Loucy (cell line): ENCODE data around the gene TP53I11.
A peak's percentile ranks its signal among the peaks of the same experiment; 100 is the strongest.

Source experiments
- H2AFZ ChIP-seq: fragments of 200-600 bp; sonication (generic); 2 replicates; pipeline ENCODE4 v1.6.0; 2016; ENCODE audit warnings: antibody characterized with exemption, mild to moderate bottlenecking, low read length, moderate library complexity
- H3F3A ChIP-seq: fragments of 200-600 bp; 2 replicates; pipeline ENCODE4 v1.6.0; 2016; ENCODE audit warnings: antibody characterized with exemption, low read depth, mild to moderate bottlenecking
- H3K27me3 ChIP-seq: fragments of 200-600 bp; sonication (generic); 2 replicates; pipeline ENCODE4 v1.6.1; 2014; ENCODE audit warnings: low read length, mild to moderate bottlenecking; ENCODE audit not compliant: insufficient read depth, poor library complexity, severe bottlenecking
- H3K36me3 ChIP-seq: fragments of 200-600 bp; sonication (generic); 2 replicates; pipeline ENCODE4 v1.6.1; 2016; ENCODE audit warnings: low read length; ENCODE audit not compliant: insufficient read depth
- H3K4me1 ChIP-seq: fragments of 200-600 bp; sonication (generic); 2 replicates; pipeline ENCODE4 v1.5.1; 2014; ENCODE audit warnings: low read length, mild to moderate bottlenecking; ENCODE audit not compliant: insufficient read depth, poor library complexity, severe bottlenecking
- H3K4me2 ChIP-seq: fragments of 200-600 bp; sonication (generic); 2 replicates; pipeline ENCODE4 v1.6.0; 2014; ENCODE audit warnings: antibody characterized with exemption, low read length, low read depth, mild to moderate bottlenecking; ENCODE audit not compliant: poor library complexity, severe bottlenecking
- H3K4me3 ChIP-seq: fragments of 200-600 bp; sonication (generic); 2 replicates; pipeline ENCODE4 v1.5.1; 2014; ENCODE audit warnings: low read length, mild to moderate bottlenecking, mixed read lengths; ENCODE audit not compliant: poor library complexity, severe bottlenecking
- H3K79me2 ChIP-seq: fragments of 200-600 bp; sonication (generic); 2 replicates; pipeline ENCODE4 v1.6.1; 2014; ENCODE audit warnings: low read length; ENCODE audit not compliant: insufficient read depth
- H3K9ac ChIP-seq: fragments of 200-600 bp; sonication (generic); 2 replicates; pipeline ENCODE4 v1.6.0; 2014; ENCODE audit warnings: mild to moderate bottlenecking, low read depth, low read length, moderate library complexity; ENCODE audit not compliant: poor library complexity, severe bottlenecking
- H3K9me2 ChIP-seq: fragments of 200-600 bp; sonication (generic); replicated peaks from 2 replicates; pipeline ENCODE4 v1.6.1; 2016; ENCODE audit warnings: low read depth, low read length, mixed read lengths
- H3K9me3 ChIP-seq: fragments of 200-600 bp; sonication (generic); 2 replicates; pipeline ENCODE4 v1.6.1; 2014; ENCODE audit warnings: mild to moderate bottlenecking, antibody characterized with exemption, low read length, low read depth; ENCODE audit not compliant: insufficient read depth
- H4K20me1 ChIP-seq: fragments of 200-600 bp; sonication (generic); 2 replicates; pipeline ENCODE4 v1.6.0; 2014; ENCODE audit warnings: antibody characterized with exemption, low read length, mild to moderate bottlenecking; ENCODE audit not compliant: insufficient read depth, poor library complexity, severe bottlenecking
- EZH2phosphoT487 ChIP-seq: fragments of 200-600 bp; IDR thresholded peaks from 2 replicates; pipeline ENCODE4 v1.6.1; 2018; ENCODE audit warnings: antibody characterized with exemption, mild to moderate bottlenecking, moderate library complexity, borderline replicate concordance
- TF ChIP-seq, protein P1 (sequence below): fragments of 200-600 bp; sonication (generic); conservative IDR thresholded peaks from 2 replicates; pipeline ENCODE4 v1.5.1; 2014; ENCODE audit warnings: mild to moderate bottlenecking, antibody characterized with exemption, low read length

The TP53I11 gene

DNA sequence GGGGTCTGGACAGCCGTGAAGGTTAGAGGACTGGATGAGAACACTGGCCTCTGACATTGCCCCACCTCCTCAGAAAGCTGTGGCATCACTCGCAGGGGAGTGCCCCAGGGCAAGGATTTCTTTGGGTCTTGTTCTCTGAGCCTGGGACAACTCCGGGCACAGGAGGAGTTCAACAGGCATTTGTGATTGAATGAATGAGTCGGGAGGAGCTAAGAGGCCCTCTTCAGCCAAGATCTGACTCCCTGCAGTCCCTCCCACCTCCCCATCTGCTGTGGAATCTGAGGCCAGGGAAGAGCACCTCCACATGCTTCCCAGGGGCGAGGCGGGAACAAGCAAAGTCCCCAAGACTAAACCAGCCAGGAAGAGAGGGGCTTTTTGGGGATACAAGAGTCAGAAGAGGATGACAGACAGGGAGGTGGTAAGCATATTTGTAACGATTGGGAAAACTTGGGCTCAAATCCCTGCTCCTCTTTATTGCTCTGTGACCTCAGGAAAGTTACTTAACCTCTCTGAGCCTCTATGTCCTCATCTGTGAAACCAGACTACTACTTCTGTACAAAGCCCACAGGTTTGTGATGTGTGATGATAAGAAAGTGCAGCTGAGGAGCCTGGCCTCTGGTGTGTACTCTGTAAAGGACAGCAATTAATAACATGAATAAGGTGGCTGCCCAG lies 6.4 kb downstream of the TP53I11 start:
- Histone ChIP-seq H3K4me1 (peaks cover 36% of the 10 kb centered on the region), H2AFZ (no peak overlapping the region), H3K9ac (peak overlapping the region; percentile 60), H3K27me3 (no peaks in the 10 kb centered on the region), H3F3A (no peaks in the 10 kb centered on the region), H3K9me3 (no peaks in the 10 kb centered on the region), H4K20me1 (no peaks in the 10 kb centered on the region), H3K4me2 (no peak overlapping the region), H3K36me3 (no peaks in the 10 kb centered on the region), H3K79me2 (no peaks in the 10 kb centered on the region), H3K9me2 (no peaks in the 10 kb centered on the region), H3K4me3 (no peak overlapping the region)
- no peak for TF ChIP-seq EZH2phosphoT487
- TF ChIP-seq, protein P1, sequence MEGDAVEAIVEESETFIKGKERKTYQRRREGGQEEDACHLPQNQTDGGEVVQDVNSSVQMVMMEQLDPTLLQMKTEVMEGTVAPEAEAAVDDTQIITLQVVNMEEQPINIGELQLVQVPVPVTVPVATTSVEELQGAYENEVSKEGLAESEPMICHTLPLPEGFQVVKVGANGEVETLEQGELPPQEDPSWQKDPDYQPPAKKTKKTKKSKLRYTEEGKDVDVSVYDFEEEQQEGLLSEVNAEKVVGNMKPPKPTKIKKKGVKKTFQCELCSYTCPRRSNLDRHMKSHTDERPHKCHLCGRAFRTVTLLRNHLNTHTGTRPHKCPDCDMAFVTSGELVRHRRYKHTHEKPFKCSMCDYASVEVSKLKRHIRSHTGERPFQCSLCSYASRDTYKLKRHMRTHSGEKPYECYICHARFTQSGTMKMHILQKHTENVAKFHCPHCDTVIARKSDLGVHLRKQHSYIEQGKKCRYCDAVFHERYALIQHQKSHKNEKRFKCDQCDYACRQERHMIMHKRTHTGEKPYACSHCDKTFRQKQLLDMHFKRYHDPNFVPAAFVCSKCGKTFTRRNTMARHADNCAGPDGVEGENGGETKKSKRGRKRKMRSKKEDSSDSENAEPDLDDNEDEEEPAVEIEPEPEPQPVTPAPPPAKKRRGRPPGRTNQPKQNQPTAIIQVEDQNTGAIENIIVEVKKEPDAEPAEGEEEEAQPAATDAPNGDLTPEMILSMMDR, result no peak

DNA sequence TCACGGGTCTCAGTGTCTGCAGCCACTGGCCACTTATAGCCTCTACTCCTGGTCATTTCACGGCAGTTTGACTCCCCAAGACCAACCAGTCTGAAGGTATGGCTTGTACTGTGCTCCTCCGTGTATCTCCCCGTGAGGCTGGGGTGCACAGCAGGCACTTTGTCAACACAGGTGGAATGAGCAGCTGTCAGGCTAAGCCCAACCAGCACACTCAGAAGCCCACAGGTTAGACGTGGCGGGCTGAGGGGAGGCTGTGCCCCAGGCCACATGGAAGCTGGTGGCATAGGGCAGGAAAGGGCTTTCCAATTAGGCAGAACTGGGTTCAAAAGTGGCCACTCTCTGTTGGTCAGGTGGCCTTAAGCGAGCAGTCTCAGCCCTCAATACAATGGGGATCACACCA lies 7.0 kb downstream of the TP53I11 start:
- Histone ChIP-seq H2AFZ (no peak overlapping the region), H3K4me1 (peaks cover 37% of the 10 kb centered on the region), H3F3A (no peaks in the 10 kb centered on the region), H3K9ac (peak overlapping the region; percentile 60), H3K27me3 (no peaks in the 10 kb centered on the region), H3K4me3 (no peak overlapping the region), H3K9me2 (no peaks in the 10 kb centered on the region), H3K36me3 (no peaks in the 10 kb centered on the region), H3K79me2 (no peaks in the 10 kb centered on the region), H3K9me3 (no peaks in the 10 kb centered on the region), H3K4me2 (peak overlapping the region; percentile 48), H4K20me1 (no peaks in the 10 kb centered on the region)
- TF ChIP-seq, protein P1, result no peak
- no peak for TF ChIP-seq EZH2phosphoT487

DNA sequence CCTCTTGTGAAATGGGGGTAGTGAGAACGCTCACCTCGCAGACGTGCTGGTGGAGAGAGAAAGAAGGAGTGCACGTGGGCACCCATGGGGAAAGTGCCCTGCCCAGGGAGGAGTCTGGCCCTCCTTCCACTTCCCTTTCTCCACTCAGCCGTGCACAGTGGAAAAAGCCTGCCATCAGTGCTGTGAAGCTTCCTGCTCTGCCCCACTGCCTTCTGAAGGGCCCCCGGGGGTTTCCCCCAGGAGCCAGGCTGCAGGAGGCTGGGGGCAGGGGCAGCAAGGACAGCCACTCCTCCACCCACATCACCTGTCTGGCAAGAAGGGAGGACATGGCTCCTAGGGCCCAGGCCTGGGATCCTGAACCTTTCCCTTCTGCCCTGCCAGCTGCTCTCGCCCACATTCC lies 7.6 kb downstream of the TP53I11 start:
- no peaks in the 10 kb centered on the region for H3K36me3 ChIP-seq
- peak overlapping the region; percentile 60 for H3K9ac ChIP-seq
- no peaks in the 10 kb centered on the region for H3K27me3 ChIP-seq
- peaks cover 37% of the 10 kb centered on the region for H3K4me1 ChIP-seq
- H3F3A ChIP-seq, result no peaks in the 10 kb centered on the region
- peak overlapping the region; percentile 48 for H3K4me2 ChIP-seq
- peak overlapping the region; percentile 39 for H3K4me3 ChIP-seq
- TF ChIP-seq, protein P1, result no peak
- no peak for TF ChIP-seq EZH2phosphoT487
- H4K20me1 ChIP-seq, result no peaks in the 10 kb centered on the region
- H2AFZ ChIP-seq, result 0 out of 2 replicates have a peak overlapping the region, but pooled peaks have one; percentile 6
- H3K9me3 ChIP-seq, result no peaks in the 10 kb centered on the region
- H3K9me2 ChIP-seq, result no peaks in the 10 kb centered on the region
- no peaks in the 10 kb centered on the region for H3K79me2 ChIP-seq
